Measurements from ENCODE around the gene TNNI2. TPM values are rescaled to one million over a fixed set of nuclear protein-coding genes. Genes with fewer than 3 reads are reported as not detected.

TNNI2 gene
- total RNA-seq, 1 donor from 2014 or later = not detected

DNA sequence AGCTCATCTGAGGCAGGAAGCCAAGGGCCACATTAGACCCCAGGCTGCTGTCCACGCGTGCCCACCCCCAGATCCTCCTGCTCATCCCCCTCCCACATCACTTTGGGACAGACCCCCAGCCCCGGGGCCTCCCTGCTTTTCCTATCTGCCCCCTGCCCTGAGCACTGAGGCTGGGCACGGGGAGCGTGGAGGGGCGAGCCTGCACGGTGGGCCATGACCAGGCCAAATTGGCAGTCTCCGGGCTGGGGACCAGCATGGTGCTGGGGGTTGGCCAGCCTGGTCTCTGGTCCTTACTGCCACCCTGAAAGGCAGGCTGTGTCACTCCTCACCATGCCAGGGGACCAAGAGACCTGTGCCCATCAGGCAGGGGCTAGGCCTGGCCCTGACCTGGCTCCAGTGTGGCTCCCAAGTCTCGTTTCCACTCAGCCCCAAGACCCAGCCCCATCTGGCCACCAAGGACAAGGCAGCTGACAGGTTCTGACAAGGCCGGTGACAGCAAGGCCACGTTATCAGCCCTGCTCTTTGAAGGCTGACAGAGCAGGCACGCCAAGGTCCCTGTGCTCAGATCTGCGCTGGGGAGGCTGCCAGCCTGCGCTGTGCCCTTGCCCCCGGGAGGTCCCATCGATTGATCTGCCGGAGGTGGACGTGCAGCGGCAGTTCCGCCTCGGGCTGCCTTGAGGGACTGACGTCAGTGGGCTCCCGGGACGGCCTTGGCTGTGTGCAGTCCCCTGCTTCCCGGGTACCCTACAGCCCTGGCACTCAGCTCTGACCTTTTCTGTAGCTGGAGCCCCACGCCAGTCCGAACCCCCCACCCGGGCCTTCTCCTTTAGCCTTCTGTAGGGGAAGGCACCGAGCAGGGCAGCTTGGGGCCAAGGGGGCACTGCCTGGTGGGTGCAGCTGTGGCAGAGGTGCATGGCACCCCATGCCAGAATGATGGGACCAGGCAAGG lies 3.6 kb downstream of the TNNI2 start:
- DNase-seq (peak; percentile 85), ATAC-seq (peak; percentile 86)
- intact Hi-C loops (cut with micrococcal nuclease) = no loop called here

DNA sequence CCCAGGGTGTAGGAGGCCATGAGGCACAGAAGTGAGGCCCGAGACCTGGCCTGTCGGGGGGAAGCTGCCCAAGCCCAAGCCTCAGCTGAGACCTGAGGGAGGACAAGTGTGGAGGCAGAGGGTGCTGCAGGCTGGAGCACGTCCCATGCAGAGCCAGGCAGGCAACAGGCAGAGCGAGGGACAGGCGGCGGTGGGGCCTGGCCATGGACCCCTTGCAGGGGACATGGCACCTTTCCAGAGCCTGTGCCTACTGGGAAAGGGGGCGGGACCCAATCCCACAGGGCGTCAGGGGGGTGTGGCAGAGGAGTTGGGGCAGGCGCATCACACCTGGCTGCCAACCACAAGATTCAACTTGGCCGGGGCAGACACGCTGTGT lies 4.3 kb downstream of the TNNI2 start:
- intact Hi-C loops (cut with micrococcal nuclease) = no loop called here
- ATAC-seq (no peak), DNase-seq (peak; percentile 36)

GRCh38 chr11:1843796-1844195 lies 5.0 kb downstream of the TNNI2 start:
- ATAC-seq = no peak
- DNase-seq = peak; percentile 29
- intact Hi-C loops (cut with micrococcal nuclease) = no loop called here

DNA sequence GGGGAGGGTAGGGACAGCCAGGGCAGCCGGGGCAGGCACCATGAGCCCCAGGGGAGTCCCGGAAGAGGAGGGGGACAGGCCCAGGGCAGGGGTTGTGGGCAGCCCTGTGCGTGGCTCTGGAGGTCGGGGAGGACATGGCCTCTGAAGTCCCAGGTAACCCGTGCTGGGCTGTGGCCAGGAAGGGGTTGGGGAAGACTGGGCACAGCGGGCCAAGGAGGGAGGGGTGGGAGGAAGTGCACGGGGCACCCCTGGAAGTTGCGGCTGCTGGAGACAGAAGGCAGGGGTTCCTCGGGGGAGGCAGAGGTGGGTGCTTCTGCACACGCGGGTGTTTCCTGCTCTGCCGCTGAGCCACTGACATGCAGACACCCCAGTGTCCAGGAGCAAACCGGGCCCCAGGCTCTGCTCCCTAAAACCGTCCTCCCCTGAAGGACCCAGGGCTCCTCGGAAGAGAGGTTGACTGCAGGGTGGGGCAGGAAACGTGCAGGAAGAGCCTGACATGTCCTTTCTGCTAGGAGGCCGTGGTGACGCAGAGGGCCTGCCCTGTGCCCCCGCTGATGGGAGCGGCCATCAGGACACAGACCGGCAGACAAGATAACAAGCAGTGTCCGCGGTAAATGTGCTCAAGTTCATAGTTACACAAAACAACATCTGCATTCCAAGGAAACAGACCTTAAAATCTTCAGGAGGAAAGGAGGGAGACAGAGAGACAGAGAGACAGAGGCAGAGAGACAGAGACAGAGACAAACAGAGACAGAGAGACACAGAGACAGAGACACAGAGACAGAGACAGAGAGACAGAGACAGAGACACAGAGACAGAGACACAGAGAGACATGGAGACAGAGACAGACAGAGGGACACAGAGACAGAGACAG lies 5.7 kb downstream of the TNNI2 start:
- intact Hi-C loops (cut with micrococcal nuclease) = no loop called here
- peak; percentile 81 for DNase-seq
- peak; percentile 36 for ATAC-seq

DNA sequence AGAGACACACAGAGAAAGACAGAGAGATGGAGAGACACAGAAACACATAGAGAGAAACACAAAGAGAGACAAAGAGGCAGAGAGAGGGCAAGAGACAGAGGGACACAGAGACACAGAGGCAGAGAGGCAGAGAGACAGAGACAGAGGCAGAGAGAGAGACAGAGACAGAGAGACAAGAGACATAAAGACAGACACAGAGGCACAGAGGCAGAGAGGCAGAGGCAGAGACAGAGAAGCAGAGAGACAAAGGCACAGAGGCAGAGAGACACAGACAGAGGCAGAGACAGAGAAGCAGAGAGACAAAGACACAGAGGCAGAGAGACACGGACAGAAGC lies 6.3 kb downstream of the TNNI2 start:
- no peak for ATAC-seq
- intact Hi-C loops (cut with micrococcal nuclease) = no loop called here
- DNase-seq = no peak

DNA sequence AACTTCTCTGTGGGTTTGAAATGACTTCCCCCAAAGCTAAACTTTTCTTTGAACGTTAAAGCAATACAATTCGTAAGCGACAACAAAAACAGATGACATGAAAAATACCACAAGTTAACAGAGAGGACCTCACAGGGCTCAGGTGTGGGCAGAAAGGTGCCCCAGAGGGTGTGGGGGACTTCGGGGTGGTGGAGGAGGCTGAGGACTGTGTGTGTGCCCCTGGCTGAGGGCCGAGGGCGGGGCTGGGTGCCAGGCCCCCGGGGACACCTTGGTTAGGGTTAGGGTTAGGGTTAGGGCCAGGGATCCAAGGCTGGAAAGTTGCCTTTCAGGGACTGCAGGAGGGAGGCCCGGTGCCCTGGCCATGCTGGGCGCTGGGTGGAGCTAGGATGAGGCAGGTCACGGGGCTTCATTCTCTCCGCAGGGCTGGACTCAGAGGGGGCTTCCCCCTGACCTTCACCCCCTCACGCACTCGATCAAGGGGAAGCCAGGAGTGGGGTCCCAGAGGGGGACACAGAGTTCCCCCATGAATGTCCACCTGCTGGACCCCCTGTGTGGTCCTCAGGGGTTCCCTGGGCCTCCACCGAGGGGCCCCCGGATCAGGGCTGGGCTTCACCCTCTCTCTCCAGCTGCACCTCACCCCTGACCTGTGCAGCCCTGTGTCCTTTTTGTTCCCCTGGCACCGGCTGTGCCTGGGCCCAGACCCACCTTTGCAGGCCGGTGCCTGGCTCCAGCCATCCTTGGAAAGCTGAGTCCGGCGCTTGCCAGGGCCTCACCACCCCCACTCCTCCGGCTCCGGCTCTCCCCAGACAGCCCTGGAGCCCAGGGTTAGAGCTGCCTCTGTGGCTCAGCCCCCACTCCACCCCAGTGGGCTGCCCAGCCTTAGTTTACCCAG lies 7.0 kb downstream of the TNNI2 start:
- intact Hi-C loops (cut with micrococcal nuclease) = no loop called here
- peak; percentile 24 for DNase-seq
- ATAC-seq = no peak

DNA sequence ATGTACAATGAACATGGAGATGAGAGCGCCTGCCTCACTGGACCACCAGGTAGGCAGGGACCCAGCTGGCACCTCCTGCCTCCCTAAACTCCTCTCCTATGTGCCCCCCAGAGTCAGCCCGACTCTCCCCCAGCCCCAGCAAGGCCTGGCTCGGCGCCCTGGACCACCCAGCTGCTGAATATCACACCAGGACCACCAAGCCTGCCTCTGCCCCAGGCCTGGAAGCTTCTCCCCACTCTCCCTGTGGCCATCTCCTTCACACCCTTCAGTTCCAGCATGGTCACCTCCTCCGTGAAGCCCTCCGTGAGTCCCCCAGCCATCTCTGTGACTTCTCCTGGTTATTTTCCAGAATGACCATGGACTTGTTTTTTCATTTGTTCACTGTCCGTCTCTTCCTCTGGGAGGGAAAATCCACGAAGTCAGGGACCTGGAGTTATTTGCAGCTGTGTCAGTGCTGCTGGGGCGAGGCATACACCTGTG lies 7.7 kb downstream of the TNNI2 start:
- no peak for DNase-seq
- no peak for ATAC-seq
- intact Hi-C loops (cut with micrococcal nuclease) = no loop called here

GRCh38 chr11:1847006-1847735 lies 8.4 kb downstream of the TNNI2 start:
- ATAC-seq = no peak
- DNase-seq = no peak

DNA sequence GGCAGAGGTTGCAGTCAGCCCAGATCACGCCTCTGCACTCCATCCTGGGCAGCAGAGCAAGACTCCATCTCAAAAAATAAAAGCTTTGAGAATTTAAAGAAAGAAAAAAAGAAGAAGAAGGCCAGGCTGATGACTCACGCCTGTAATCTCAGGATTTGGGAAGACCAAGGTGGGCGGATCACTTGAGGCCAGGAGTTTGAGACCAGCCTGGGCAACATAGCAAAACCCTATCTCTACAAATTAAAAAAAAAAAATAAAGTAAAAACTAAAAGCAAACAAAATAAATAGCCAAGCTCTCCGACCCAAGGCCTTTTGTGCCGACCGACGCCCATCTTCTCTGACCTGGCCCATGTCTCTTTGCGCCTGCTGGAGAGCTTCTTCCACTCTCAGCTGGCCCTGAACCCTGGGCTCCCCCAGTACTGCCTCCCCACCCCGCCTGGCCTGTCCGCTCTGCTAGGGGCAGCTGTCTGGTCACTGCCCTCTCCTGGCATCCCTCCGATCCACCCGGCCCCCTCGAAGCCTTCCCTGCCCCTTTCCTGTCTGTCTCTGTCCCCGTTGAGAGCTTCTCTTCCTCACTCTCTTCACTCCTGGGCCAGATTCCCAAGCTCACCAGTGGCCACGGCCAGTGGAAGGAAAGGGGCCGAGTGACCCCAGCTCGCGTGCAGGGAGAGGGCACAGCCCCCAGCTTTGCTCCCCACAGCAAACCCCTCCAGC lies 9.3 kb downstream of the TNNI2 start:
- DNase-seq = no peak
- ATAC-seq = no peak
- intact Hi-C loops (cut with micrococcal nuclease) = no loop called here

More at GRCh38 chr11:1847006-1847735, 8.4 kb downstream of the TNNI2 start:
- intact Hi-C loops (cut with micrococcal nuclease) = no loop called here

- ATAC-seq (no peak), DNase-seq (no peak)
- intact Hi-C loops (cut with micrococcal nuclease) = no loop called here
Measured at GRCh38 chr11:1848640-1849430, 10.1 kb downstream of the TNNI2 start.

DNA sequence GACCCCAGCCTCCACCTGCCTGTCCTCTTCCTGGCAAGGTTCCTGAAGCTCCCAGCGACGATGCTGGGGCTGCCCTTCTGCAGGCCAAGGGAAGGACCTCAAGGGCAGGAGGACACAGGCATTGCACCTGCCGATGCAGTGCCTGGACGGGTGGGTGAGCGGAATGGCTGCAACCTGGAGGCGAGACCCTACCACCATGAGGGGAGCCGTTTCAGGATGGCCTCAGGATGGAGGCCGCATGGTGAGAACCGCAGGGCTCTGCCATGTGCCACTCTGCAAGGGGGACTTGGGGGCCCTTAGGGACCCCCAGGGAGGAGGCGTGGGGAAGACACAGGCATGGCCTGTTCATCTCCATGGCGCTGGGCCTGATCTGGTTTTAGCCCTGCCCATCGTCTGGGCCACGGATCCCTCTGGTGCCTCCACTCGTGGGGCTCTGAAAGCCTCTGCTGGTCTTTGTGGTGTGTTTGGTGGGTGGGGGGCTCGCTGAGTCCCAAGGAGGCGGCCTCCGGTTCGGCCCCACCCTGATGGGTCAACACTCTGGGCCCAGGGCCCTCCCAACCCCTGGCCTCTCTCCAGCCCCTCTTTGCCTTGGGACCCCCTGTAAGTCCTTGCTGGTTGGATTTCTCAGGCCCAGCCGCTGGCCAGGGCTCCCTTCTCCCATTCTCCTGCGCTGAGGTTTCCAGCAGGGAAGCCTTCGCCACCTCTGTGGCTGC lies 12.8 kb downstream of the TNNI2 start:
- intact Hi-C loops (cut with micrococcal nuclease) = no loop called here
- ATAC-seq (no peak), DNase-seq (no peak)

DNA sequence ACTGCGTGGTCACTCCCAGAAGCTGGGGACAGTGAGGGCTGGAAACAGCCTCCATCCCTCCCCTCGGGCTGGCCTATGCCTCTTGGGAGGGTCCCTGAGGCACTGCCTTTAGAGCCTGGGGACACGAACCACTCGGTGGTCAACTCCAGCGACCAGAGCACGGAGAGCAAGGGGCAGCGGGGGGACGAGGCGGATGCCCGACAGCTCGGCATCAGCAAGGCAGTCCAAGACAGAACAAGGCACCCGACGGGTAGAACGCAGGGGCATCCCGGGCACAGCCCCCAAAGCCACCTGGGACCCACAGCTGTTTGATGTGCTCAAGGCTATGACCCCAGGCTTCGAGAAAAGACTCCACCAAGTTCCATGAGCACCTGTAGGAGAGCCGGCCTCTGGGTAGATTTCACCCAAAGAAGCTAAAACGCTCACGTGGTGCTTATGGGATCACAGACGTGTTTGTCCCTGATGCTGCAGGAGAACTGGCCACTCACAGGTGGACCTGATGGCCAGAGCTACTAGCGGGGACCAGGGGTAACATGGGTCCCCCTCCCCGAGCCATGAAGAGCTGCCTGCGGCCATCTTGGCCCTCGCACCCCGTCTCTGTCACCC lies 13.6 kb downstream of the TNNI2 start:
- DNase-seq = no peak
- intact Hi-C loops (cut with micrococcal nuclease) = no loop called here
- ATAC-seq = no peak

GRCh38 chr11:1852877-1853276 lies 14.1 kb downstream of the TNNI2 start, which contains the start of gene LSP1:
TSS of gene LSP1 (plus strand) at chr11:1853084. CDS start at chr11:1853145, 61 bp downstream.
- peak; percentile 16 for ATAC-seq
- intact Hi-C loops (cut with micrococcal nuclease) = no loop called here
- no peak for DNase-seq

GRCh38 chr11:1853376-1854131 lies 14.8 kb downstream of the TNNI2 start:
- DNase-seq (no peak), ATAC-seq (no peak)
- intact Hi-C loops (cut with micrococcal nuclease) = no loop called here

Data from left ventricle myocardium superior (tissue), 1 donor.